CD1c-positive myeloid dendritic cell (primary cell): ENCODE results near the gene SOX6.
"Not testable (repeated sequence)": the region's sequence is repeated elsewhere in the genome, so short reads cannot be mapped to it uniquely, and the experiment has no call there.

Experiments
- DNase-seq: peaks from one replicate; pipeline ENCODE4 v3.0.0-alpha.2; 2016; ENCODE audit errors: extremely low spot score

SOX6 gene

GRCh38 chr11:16041207-16041606 lies 315.1 kb downstream of the SOX6 start:
- no peak for DNase-seq

GRCh38 chr11:16040151-16040550 lies 316.2 kb downstream of the SOX6 start:
- no peak for DNase-seq

GRCh38 chr11:16037179-16037578 lies 319.2 kb downstream of the SOX6 start:
- DNase-seq = no peak

- DNase-seq = no peak
Measured at GRCh38 chr11:16036218-16036617, 320.1 kb downstream of the SOX6 start.

- DNase-seq = no peak
Measured at GRCh38 chr11:16034074-16034473, 322.3 kb downstream of the SOX6 start.

GRCh38 chr11:16032974-16033373 lies 323.4 kb downstream of the SOX6 start:
- DNase-seq = no peak

- no peak for DNase-seq
Measured at GRCh38 chr11:16031210-16031609, 325.1 kb downstream of the SOX6 start.

GRCh38 chr11:16030664-16031063 lies 325.7 kb downstream of the SOX6 start:
- DNase-seq = no peak

- DNase-seq = not testable (repeated sequence)
Measured at GRCh38 chr11:16029151-16029550, 327.2 kb downstream of the SOX6 start.

GRCh38 chr11:16028419-16028818 lies 327.9 kb downstream of the SOX6 start:
- DNase-seq = no peak

GRCh38 chr11:16027621-16028020 lies 328.7 kb downstream of the SOX6 start:
- no peak for DNase-seq

- DNase-seq = no peak
Measured at GRCh38 chr11:16026849-16027248, 329.5 kb downstream of the SOX6 start.

GRCh38 chr11:16018931-16019330 lies 337.4 kb downstream of the SOX6 start:
- no peak for DNase-seq

- DNase-seq = no peak
Measured at GRCh38 chr11:16016468-16016829, 339.9 kb downstream of the SOX6 start.

GRCh38 chr11:16015741-16016467 lies 340.4 kb downstream of the SOX6 start:
- no peak for DNase-seq

- DNase-seq = no peak
Measured at GRCh38 chr11:16013649-16014275, 342.6 kb downstream of the SOX6 start.

- DNase-seq = no peak
Measured at GRCh38 chr11:16013242-16013641, 343.1 kb downstream of the SOX6 start.

- DNase-seq = no peak
Measured at GRCh38 chr11:16012125-16012751, 344.1 kb downstream of the SOX6 start.

GRCh38 chr11:16011396-16011795 lies 344.9 kb downstream of the SOX6 start:
- no peak for DNase-seq

- DNase-seq = no peak
Measured at GRCh38 chr11:16009021-16009420, 347.3 kb downstream of the SOX6 start.

GRCh38 chr11:16007514-16007913 lies 348.8 kb downstream of the SOX6 start:
- no peak for DNase-seq

GRCh38 chr11:16002942-16003341 lies 353.4 kb downstream of the SOX6 start:
- no peak for DNase-seq

- peak; percentile 36 for DNase-seq
Measured at GRCh38 chr11:16001899-16002426, 354.4 kb downstream of the SOX6 start.
